Ascending aorta (tissue), 2 donors: ENCODE results near the gene TRIM14. TPM values are rescaled to one million over a fixed set of nuclear protein-coding genes. Genes with fewer than 3 reads are reported as not detected.
A peak's percentile ranks its signal among the peaks of the same experiment; 100 is the strongest.

Source experiments
- DNase-seq, 2 donors: peaks; one replicate each; pipeline ENCODE4 v3.0.0-alpha.2; 2019; ENCODE audit warnings: low spot score in 2 of 2
- H3K27ac ChIP-seq, 2 donors: fragments of 200-600 bp; sonication (generic); one replicate each; pipeline ENCODE4 v1.5.1; 2016 to 2017; ENCODE audit warnings: mild to moderate bottlenecking in 1 of 2
- H3K27me3 ChIP-seq: fragments of 200-600 bp; sonication (generic); one replicate; pipeline ENCODE4 v1.5.1; 2017
- H3K36me3 ChIP-seq, 2 donors: fragments of 200-600 bp; sonication (generic); one replicate each; pipeline ENCODE4 v1.5.1; 2016
- H3K4me1 ChIP-seq, 2 donors: fragments of 200-600 bp; sonication (generic); one replicate each; pipeline ENCODE4 v1.5.1; 2016 to 2017; ENCODE audit warnings: mild to moderate bottlenecking in 1 of 2
- H3K4me3 ChIP-seq, 2 donors: fragments of 200-600 bp; sonication (generic); one replicate each; pipeline ENCODE4 v1.5.1; 2016 to 2017; ENCODE audit warnings: mild to moderate bottlenecking in 1 of 2
- H3K9me3 ChIP-seq, 2 donors: fragments of 200-600 bp; sonication (generic); one replicate each; pipeline ENCODE4 v1.5.1; 2016
- intact Hi-C: fragments of 100-400 bp; cut with DNase I; formaldehyde crosslinking; loops from one replicate; pipeline ENCODE4 v1.15.1; 2023
- total RNA-seq: library from RNA; depleted of rRNA; stranded (reverse); fragments of >200 nt; gene quantifications from one replicate; pipeline ENCODE4 v1.1.0, GENCODE V29; 2016
- TF ChIP-seq, protein P1 (sequence below), 3 experiments: fragments of 200-600 bp in 2 of 3; fragments of 450-650 bp in 1 of 3; sonication (generic) in 2 of 3; IDR thresholded peaks; one replicate each; pipeline ENCODE4 v1.5.1; 2016 to 2019; ENCODE audit warnings: antibody characterized with exemption in 3 of 3, mild to moderate bottlenecking in 1 of 3, moderate library complexity in 1 of 3

Gene TRIM14, protein sequence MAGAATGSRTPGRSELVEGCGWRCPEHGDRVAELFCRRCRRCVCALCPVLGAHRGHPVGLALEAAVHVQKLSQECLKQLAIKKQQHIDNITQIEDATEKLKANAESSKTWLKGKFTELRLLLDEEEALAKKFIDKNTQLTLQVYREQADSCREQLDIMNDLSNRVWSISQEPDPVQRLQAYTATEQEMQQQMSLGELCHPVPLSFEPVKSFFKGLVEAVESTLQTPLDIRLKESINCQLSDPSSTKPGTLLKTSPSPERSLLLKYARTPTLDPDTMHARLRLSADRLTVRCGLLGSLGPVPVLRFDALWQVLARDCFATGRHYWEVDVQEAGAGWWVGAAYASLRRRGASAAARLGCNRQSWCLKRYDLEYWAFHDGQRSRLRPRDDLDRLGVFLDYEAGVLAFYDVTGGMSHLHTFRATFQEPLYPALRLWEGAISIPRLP
- total RNA-seq = 16.1 TPM

DNA sequence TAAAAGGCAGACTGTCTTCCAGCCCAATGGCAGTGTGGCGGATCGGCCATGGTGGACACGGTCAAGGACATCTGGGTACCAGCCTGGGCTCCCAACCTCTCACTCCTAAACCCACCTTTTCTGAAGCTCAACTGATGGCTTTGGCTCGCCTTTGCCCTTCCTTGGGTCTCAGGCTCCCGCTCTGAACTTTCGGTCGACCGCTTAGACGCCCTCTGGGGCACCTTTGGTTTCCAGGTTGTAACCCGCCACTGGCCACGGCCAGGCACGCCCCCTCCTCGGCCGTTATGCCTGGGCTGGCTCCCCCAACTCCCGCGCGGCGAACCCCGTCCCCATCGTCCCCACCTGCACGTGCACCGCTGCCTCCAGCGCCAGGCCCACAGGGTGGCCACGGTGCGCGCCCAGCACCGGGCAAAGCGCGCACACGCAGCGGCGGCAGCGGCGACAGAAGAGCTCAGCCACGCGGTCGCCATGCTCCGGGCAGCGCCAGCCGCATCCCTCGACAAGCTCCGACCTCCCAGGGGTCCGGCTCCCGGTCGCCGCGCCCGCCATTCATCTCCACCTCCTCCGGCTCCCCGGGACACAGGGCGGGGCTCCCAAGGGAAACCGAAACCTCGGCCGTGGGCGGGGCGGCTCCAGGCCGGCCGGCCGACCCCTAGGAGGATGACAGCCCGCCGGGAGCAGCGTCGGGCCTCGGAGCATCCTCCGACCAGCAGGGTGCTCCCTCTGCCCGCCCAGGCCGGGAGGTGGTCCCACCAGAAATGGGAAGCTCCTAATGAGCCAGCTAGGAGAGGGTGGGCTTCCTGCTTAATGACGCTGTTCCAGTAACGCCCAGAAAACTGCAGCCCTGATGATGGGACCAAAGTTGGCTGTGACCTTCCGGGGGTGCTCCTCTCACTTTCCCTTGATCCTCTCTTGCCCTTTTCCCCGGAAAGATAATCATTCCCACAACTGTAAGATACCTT, at the start of gene TRIM14:
TSS of gene TRIM14 (minus strand) at position 583 of the 962 bp plus-strand sequence. CDS start at position 549, 34 bp downstream.
- peak within 1 kb of the TSS; percentile 30 to 41 for H3K27ac ChIP-seq
- H3K36me3 ChIP-seq = no peaks in the 10 kb centered on the region
- TF ChIP-seq, protein P1, sequence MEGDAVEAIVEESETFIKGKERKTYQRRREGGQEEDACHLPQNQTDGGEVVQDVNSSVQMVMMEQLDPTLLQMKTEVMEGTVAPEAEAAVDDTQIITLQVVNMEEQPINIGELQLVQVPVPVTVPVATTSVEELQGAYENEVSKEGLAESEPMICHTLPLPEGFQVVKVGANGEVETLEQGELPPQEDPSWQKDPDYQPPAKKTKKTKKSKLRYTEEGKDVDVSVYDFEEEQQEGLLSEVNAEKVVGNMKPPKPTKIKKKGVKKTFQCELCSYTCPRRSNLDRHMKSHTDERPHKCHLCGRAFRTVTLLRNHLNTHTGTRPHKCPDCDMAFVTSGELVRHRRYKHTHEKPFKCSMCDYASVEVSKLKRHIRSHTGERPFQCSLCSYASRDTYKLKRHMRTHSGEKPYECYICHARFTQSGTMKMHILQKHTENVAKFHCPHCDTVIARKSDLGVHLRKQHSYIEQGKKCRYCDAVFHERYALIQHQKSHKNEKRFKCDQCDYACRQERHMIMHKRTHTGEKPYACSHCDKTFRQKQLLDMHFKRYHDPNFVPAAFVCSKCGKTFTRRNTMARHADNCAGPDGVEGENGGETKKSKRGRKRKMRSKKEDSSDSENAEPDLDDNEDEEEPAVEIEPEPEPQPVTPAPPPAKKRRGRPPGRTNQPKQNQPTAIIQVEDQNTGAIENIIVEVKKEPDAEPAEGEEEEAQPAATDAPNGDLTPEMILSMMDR (IDR thresholded peaks at IDR 0.05) = no peak
- no peak for DNase-seq
- H3K9me3 ChIP-seq = no peaks in the 10 kb centered on the region
- H3K27me3 ChIP-seq = no peaks in the 10 kb centered on the region
- H3K4me3 ChIP-seq = peak within 1 kb of the TSS; percentile 68 to 84
- intact Hi-C loops = no loop called here
- peaks cover 0 to 3% of the 10 kb centered on the region in 2 donors for H3K4me1 ChIP-seq

DNA sequence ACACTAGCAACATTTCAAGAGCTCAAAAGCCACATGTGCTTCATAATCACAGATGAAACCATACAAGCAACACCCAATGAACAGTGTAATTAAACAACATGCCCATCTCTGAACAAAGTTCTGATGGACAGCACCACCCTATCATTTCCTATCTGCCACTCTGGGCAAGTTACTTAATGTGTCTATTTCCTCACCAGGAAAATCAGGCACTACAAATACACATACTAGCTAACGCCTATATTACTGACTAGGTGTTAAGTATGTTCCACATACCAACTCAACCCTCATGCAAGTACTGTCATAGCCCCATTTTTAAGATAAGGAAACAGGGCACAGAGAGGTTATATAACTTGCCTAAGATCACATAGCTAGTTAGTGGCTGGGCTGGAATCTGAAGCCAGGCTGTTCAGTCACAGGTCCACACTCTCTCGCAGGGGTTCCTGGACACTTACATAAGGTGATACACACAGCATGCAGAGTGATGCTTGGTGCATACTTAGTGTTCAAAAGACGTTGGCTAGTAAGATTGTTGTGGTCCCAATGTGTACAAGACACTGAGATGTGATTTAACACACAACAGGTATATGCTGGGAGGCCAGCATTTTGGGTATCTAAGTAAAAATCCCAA, 49.2 kb upstream of the TRIM14 start:
- Histone ChIP-seq H3K27me3 (no peaks in the 10 kb centered on the region), H3K9me3 (no peaks in the 10 kb centered on the region), H3K4me3 (no peak overlapping the region), H3K4me1 (no peaks in the 10 kb centered on the region), H3K27ac (no peak overlapping the region), H3K36me3 (no peaks in the 10 kb centered on the region)
- TF ChIP-seq, protein P1 (IDR thresholded peaks at IDR 0.05) = no peak
- intact Hi-C loops = no loop called here
- no peak for DNase-seq

DNA sequence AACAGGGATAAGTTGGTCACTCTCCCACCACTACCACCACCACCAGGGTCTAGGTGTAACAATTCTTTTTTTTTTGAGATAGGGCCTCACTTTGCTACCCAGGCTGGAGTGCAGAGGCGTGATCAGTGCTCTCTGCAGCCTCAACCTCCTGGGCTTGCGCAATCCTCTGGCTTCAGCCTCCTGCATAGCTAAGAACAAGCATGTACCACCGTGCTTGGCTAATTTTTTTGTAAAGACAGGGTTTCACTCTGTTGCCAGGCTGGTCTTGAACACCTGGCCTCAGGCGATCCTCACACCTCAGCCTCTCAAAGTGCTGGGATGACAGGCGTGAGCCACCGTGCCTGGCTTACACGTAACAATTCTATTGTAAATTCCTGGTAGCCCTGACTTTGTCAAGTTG, 45.9 kb upstream of the TRIM14 start:
- Histone ChIP-seq H3K9me3 (no peaks in the 10 kb centered on the region), H3K4me3 (no peak overlapping the region), H3K36me3 (no peaks in the 10 kb centered on the region), H3K27ac (no peak overlapping the region), H3K27me3 (no peaks in the 10 kb centered on the region), H3K4me1 (no peaks in the 10 kb centered on the region)
- TF ChIP-seq, protein P1 (IDR thresholded peaks at IDR 0.05) = no peak
- intact Hi-C loops = no loop called here
- no peak for DNase-seq

DNA sequence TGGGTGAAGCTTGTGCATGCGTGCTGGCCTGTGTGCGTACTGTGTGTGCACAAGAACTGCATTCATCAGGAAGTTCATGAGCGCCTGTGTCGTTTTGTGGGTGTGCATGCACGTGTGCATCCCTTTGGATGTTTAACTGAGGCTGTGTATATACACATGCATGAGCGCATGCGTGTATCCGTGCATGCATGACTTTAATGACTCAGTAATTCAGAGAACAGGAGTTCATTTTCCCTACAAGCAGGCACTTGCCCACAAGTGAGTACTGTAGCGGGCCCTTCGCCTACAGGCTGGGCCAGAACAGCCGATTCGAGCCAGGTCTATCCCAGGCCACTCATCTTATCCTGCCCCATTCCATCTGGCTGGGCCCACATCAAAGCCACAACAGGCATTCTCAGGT, 43.6 kb upstream of the TRIM14 start:
- Histone ChIP-seq H3K27me3 (no peaks in the 10 kb centered on the region), H3K9me3 (no peaks in the 10 kb centered on the region)

DNA sequence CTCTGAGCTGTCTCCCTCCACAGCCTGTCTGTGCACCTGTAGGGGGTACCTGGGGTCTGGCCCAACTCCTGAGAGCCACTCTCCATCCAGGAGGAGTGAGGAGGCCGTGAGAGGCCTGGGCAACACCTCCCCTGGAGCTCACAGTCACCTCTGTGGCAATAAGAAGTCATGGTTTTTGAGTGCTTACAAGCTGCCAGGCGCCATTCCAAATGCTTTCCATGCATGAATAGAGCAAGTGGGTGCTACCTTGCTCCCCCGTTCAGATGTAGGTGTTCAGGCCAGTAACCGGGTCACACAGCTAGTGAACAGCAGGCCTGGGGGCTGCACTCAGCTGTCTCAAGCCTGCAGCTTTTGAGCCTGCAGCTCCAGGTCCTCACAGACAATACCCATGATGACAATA, 42.8 kb upstream of the TRIM14 start:
- H3K27ac ChIP-seq = no peak overlapping the region
- intact Hi-C loops = no loop called here
- no peak overlapping the region for H3K4me3 ChIP-seq
- no peaks in the 10 kb centered on the region for H3K27me3 ChIP-seq
- H3K4me1 ChIP-seq = no peaks in the 10 kb centered on the region
- TF ChIP-seq, protein P1 (IDR thresholded peaks at IDR 0.05) = no peak
- H3K9me3 ChIP-seq = no peaks in the 10 kb centered on the region
- H3K36me3 ChIP-seq = peaks cover 0 to 2% of the 10 kb centered on the region in 2 donors
- no peak for DNase-seq

More for the DNA sequence above, 43.6 kb upstream of the TRIM14 start:
- intact Hi-C loops = no loop called here
- no peaks in the 10 kb centered on the region for H3K4me1 ChIP-seq
- H3K4me3 ChIP-seq = no peak overlapping the region
- no peak for DNase-seq
- H3K27ac ChIP-seq = no peak overlapping the region
- TF ChIP-seq, protein P1 (IDR thresholded peaks at IDR 0.05) = no peak
- H3K36me3 ChIP-seq = no peaks in the 10 kb centered on the region
